Heart right ventricle (tissue), 16 donors: ENCODE results near the gene WDR77. TPM values are rescaled to one million over a fixed set of nuclear protein-coding genes. Genes with fewer than 3 reads are reported as not detected.

Experiments used
- ATAC-seq, 8 donors: fragments of 200-7000 bp; cut with Tn5 transposase; one replicate each; pipeline ENCODE4 v1.9.1; 2020; ENCODE audit warnings: mild to moderate bottlenecking in 8 of 8, moderate library complexity in 8 of 8, moderate number of reproducible peaks in 1 of 8
- DNase-seq, 2 donors: peaks; one replicate each; pipeline ENCODE4 v3.0.0-alpha.2; 2020
- H3K27ac ChIP-seq, 10 donors: fragments of 200-600 bp; sonication (generic) in 2 of 10; one replicate each; pipeline versions ENCODE4 v1.5.0 to v1.8.0; 2020 to 2022; ENCODE audit warnings: mild to moderate bottlenecking in 3 of 10
- H3K27me3 ChIP-seq, 7 donors: fragments of 200-600 bp; one replicate each; pipeline ENCODE4 v1.8.0; 2021 to 2022; ENCODE audit warnings: mild to moderate bottlenecking in 2 of 7
- H3K36me3 ChIP-seq, 9 donors: fragments of 200-600 bp; sonication (generic) in 1 of 9; one replicate each; pipeline versions ENCODE4 v1.5.0 to v1.8.0; 2020 to 2022; ENCODE audit warnings: mild to moderate bottlenecking in 2 of 9
- H3K4me1 ChIP-seq, 9 donors: fragments of 200-600 bp; sonication (generic) in 1 of 9; one replicate each; pipeline versions ENCODE4 v1.5.0 to v1.8.0; 2020 to 2022; ENCODE audit warnings: mild to moderate bottlenecking in 4 of 9
- H3K4me3 ChIP-seq, 10 donors: fragments of 200-600 bp; sonication (generic) in 2 of 10; one replicate each; pipeline versions ENCODE4 v1.5.0 to v1.8.0; 2020 to 2022; ENCODE audit warnings: mild to moderate bottlenecking in 7 of 10, moderate library complexity in 2 of 10
- H3K9me3 ChIP-seq, 11 donors: fragments of 200-600 bp in 10 of 11; sonication (generic) in 2 of 11; one replicate each; pipeline versions ENCODE4 v1.5.0 to v1.8.0; 2013 to 2022; ENCODE audit warnings: mild to moderate bottlenecking in 2 of 11, control low read depth in 1 of 11, moderate library complexity in 1 of 11
- WGBS, 2 donors: extraction: QIAGEN DNeasy Blood & Tissue Kit; methylation state at CpG; one replicate each; pipeline ENCODE4 v1.1.7; 2013; ENCODE audit warnings: inconsistent platforms in 1 of 2; 5-methylcytosine and 5-hydroxymethylcytosine counted together
- intact Hi-C, 10 donors: fragments of 100-400 bp; cut with DNase I; formaldehyde crosslinking; loops; one replicate each; pipeline versions ENCODE4 v1.11.1 to v1.14.2; 2022
- polyA plus RNA-seq, 2 donors: library from polyadenylated mRNA; stranded (reverse); fragments of 200-250 nt; gene quantifications; one replicate each; pipeline ENCODE4 v1.2.3, GENCODE V29; 2013
- total RNA-seq, 10 donors: library from RNA; stranded (reverse); fragmentation: NEBNext Ultra II Directional in 3 of 10; extraction: Animal tissue kit (Norgen Biotek cat#: 25700) in 3 of 10; gene quantifications; one replicate each; pipeline versions ENCODE4 v1.2.1 to v1.2.4, GENCODE V29; 2021 to 2023
- TF ChIP-seq, protein P1 (sequence below), 9 donors: fragments of 200-600 bp; sonication (generic) in 2 of 9; IDR thresholded peaks; one replicate each; pipeline versions ENCODE4 v1.5.0 to v1.8.0; 2021 to 2022; ENCODE audit warnings: antibody characterized with exemption in 9 of 9, mild to moderate bottlenecking in 5 of 9, moderate library complexity in 1 of 9
- donor health status: Arrhythmogenic right ventricular cardiomyopathy.
- donor health status: ischemic (EF 13 %, LVEDD 7.1; RV severe dilation, severe dysfunction).
- donor health status: healthy with polysubstance abuse.
- donor health status: DM: no; HTN: yes; CAD: no.
- donor health status: DM: no; HTN: no; CAD: no.
- donor health status: ischemic (EF 25% LVEDD 6.9; RV normal size, moderate dysfunction).
- donor health status: ischemic (EF 25% LVEDD 5.7; RV mildly dilated, moderate dysfunction).
- donor health status: healthy.
- donor health status: DM: yes; HTN: yes; CAD: no.
- donor health status: Ischemic cardiomyopathy.
- donor health status: ischemic (EF 35%, LVEDD 5.7; RV mildly dilated, moderate dysfunction).
- donor health status: nonischemic (EF 11% LVEDD 7.7; RV severe dilation, severe dysfunction).
- donor health status: DM: yes; HTN: yes; CAD: no.
- donor health status: PGD.
- donor health status: ischemic (EF 29% LVEDD 5.4; RV normal size, mild dysfunction).
- donor health status: nonischemic (EF 23%, LVEDD 6.1; RV moderate dilation, normal function).

The WDR77 gene
- total and polyA plus RNA-seq, 12 donors, result 21.4 to 55.8 (median 35.3) TPM

DNA sequence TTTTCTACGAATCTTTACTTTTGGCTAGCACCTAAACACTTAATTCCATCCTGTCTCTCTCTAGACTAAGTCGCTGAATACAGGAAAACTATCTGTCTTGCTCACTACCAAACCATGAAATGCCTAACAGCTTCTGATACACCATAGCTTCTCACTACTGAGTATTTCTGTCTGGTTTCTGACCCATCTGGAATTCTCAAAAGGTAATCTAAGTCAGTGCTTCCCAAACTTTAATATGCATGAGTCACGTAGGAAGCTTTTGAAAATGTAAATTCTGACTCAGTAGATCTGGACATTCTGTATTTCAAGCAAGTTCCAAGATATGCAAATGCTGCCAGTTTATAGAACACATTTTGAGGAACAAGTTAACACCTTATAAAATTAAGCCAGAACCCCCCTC, 12.3 kb downstream of the WDR77 start:
- H3K36me3 ChIP-seq, result peaks cover 0 to 51% (median 33%) of the 10 kb centered on the region in 9 donors
- TF ChIP-seq, protein P1, sequence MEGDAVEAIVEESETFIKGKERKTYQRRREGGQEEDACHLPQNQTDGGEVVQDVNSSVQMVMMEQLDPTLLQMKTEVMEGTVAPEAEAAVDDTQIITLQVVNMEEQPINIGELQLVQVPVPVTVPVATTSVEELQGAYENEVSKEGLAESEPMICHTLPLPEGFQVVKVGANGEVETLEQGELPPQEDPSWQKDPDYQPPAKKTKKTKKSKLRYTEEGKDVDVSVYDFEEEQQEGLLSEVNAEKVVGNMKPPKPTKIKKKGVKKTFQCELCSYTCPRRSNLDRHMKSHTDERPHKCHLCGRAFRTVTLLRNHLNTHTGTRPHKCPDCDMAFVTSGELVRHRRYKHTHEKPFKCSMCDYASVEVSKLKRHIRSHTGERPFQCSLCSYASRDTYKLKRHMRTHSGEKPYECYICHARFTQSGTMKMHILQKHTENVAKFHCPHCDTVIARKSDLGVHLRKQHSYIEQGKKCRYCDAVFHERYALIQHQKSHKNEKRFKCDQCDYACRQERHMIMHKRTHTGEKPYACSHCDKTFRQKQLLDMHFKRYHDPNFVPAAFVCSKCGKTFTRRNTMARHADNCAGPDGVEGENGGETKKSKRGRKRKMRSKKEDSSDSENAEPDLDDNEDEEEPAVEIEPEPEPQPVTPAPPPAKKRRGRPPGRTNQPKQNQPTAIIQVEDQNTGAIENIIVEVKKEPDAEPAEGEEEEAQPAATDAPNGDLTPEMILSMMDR (IDR thresholded peaks at IDR 0.05), result no peak
- 75 to 85% methylated on average over 3 of the region's 3 CpGs for WGBS, 2 donors

DNA sequence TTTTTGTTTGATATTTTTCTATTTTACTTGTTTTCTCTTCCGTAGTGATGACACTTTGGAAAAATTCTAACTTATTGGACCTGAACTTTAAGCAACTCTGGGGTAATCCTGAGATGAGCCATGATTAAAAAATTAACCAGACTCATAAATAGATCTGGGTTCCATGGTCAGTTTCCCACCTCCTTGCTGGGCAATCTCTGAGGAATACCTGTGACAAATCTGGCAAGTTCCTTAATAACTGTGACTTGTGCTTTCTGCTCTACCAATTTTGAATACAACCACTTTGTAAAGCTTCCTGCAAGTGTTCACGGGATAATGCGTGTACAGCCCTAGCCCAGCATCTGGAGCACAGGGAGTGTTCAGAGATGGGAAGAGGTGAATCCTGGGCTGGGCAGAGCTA, 24.8 kb downstream of the WDR77 start:
- Histone ChIP-seq H3K4me3 (no peak overlapping the region), H3K9me3 (no peaks in the 10 kb centered on the region), H3K27me3 (peaks cover 0 to 12% (median 0%) of the 10 kb centered on the region in 7 donors), H3K36me3 (peaks cover 0 to 6% (median 0%) of the 10 kb centered on the region in 9 donors), H3K27ac (no peak overlapping the region), H3K4me1 (no peaks in the 10 kb centered on the region)
- ATAC-seq (no peak), DNase-seq (no peak)
- TF ChIP-seq, protein P1 (IDR thresholded peaks at IDR 0.05), result no peak
- WGBS, 2 donors, result 94 to 98% methylated on average over 3 of the region's 3 CpGs
- intact Hi-C loops, result no loop called here

More for the DNA sequence above, 12.3 kb downstream of the WDR77 start:
- H3K9me3 ChIP-seq, result no peaks in the 10 kb centered on the region
- H3K27me3 ChIP-seq, result no peaks in the 10 kb centered on the region
- H3K27ac ChIP-seq, result no peak overlapping the region
- no peak for DNase-seq
- no peak for ATAC-seq
- intact Hi-C loops, result no loop called here
- H3K4me3 ChIP-seq, result no peak overlapping the region
- H3K4me1 ChIP-seq, result no peaks in the 10 kb centered on the region

DNA sequence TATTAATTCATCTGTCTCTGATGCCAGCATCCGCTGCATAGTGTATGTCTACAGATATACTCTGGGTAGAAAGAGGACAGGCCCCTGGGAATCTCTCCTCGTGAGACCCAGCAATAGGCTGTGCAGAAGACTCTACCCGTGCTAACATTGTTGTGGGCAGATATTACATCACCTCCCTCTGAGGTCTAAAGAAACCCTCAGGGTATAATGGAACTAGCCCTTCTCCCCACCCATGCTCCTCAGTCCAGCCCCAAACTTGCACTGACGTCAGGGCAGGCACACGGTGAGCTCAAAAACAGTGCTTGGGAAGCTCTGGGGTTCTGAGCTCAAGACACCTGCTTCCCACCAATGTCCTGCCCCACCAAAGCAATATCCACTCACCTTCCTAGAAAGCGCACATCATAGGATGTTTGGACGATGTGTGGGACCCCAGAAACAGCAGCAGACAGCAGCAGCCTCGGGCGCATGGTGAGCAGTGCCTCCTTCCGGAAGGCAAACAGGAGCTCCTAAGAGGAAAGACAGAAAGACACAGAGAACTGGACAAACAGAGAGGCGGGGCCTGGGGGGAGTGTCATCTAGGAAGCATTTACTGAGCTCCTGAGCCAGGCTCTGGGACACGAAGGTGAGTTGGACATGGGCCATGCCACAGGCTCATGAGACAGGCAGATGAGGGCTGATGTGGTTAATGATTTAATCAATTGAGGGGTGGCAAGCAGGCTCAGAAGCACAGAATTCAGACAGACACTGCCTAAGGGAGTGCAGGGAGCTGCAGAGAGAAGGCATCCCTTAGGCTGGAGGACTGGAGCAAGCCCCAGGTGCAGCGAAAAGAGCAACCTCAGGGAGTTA, 26.3 kb downstream of the WDR77 start:
- H3K27ac ChIP-seq, result no peak overlapping the region
- 86 to 89% methylated on average over 13 of the region's 13 CpGs for WGBS, 2 donors
- no peak overlapping the region for H3K4me3 ChIP-seq
- no peaks in the 10 kb centered on the region for H3K9me3 ChIP-seq
- DNase-seq (no peak), ATAC-seq (no peak)
- H3K4me1 ChIP-seq, result no peaks in the 10 kb centered on the region
- intact Hi-C loops, result no loop called here
- peaks cover 0 to 9% (median 0%) of the 10 kb centered on the region in 7 donors for H3K27me3 ChIP-seq
- peaks cover 0 to 6% (median 0%) of the 10 kb centered on the region in 9 donors for H3K36me3 ChIP-seq
- TF ChIP-seq, protein P1 (IDR thresholded peaks at IDR 0.05), result no peak

DNA sequence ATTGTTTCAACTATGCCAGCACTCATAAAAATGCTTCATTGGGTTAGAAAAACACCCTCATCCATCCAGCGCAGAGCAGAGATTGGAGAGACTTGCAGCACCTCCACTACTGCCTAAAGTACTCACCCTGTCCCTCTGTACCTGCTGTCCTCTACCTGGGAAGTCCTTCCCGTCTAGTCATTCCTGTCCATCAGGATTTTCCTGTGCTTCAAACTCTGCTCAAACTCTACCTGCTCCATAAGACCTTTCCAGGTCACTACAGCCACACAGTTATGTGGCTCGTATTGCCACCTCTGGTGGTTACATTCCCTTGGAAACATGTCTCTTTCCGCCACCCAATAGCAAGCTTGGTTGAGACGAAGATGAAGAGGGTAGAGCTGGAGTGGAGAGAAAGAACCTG, 28.7 kb downstream of the WDR77 start:
- 85 to 88% methylated on average over 5 of the region's 5 CpGs for WGBS, 2 donors
- Histone ChIP-seq H3K27me3 (peaks cover 0 to 3% (median 0%) of the 10 kb centered on the region in 7 donors), H3K27ac (no peak overlapping the region), H3K36me3 (peaks cover 0 to 6% (median 0%) of the 10 kb centered on the region in 9 donors), H3K9me3 (no peaks in the 10 kb centered on the region), H3K4me3 (no peak overlapping the region), H3K4me1 (no peaks in the 10 kb centered on the region)
- intact Hi-C loops, result no loop called here
- DNase-seq, result no peak
- ATAC-seq, result no peak
- TF ChIP-seq, protein P1 (IDR thresholded peaks at IDR 0.05), result no peak
